Measurements from ENCODE around the gene TSKU.

Gene TSKU

GRCh38 chr11:76763573-76764346 is 19.4 kb upstream of the TSKU start:
- Histone ChIP-seq H3K27ac (ENCODE audit: low read depth, low read length) (peak overlapping the region; percentile 73), H2AFZ (ENCODE audit: low read length, unreplicated experiment) (peak overlapping the region; percentile 45), H3K4me1 (ENCODE audit: control insufficient read depth, insufficient read depth, low read length, unreplicated experiment) (peaks cover 21% of the 10 kb centered on the region), H3K79me2 (ENCODE audit: control insufficient read depth, insufficient read depth, low read length, unreplicated experiment) (no peaks in the 10 kb centered on the region), H3K4me3 (ENCODE audit: low read depth, low read length) (0 out of 2 replicates have a peak overlapping the region, but pooled peaks have one; percentile 28), H3K27me3 (ENCODE audit: insufficient read depth, low read length) (no peaks in the 10 kb centered on the region), H3K36me3 (ENCODE audit: insufficient read depth, low read length) (no peaks in the 10 kb centered on the region)

GRCh38 chr11:76764941-76765665 is 18.1 kb upstream of the TSKU start:
- H3K79me2 ChIP-seq (ENCODE audit: control insufficient read depth, insufficient read depth, low read length, unreplicated experiment), result no peaks in the 10 kb centered on the region
- H3K27ac ChIP-seq (ENCODE audit: low read depth, low read length), result no peak overlapping the region
- no peaks in the 10 kb centered on the region for H3K27me3 ChIP-seq (ENCODE audit: insufficient read depth, low read length)
- H2AFZ ChIP-seq (ENCODE audit: low read length, unreplicated experiment), result no peak overlapping the region
- H3K4me3 ChIP-seq (ENCODE audit: low read depth, low read length), result no peak overlapping the region
- H3K4me1 ChIP-seq (ENCODE audit: control insufficient read depth, insufficient read depth, low read length, unreplicated experiment), result peaks cover 34% of the 10 kb centered on the region
- H3K36me3 ChIP-seq (ENCODE audit: insufficient read depth, low read length), result no peaks in the 10 kb centered on the region

GRCh38 chr11:76765863-76766350 is 17.2 kb upstream of the TSKU start:
- Histone ChIP-seq H3K4me3 (ENCODE audit: low read depth, low read length) (no peak overlapping the region), H3K36me3 (ENCODE audit: insufficient read depth, low read length) (no peaks in the 10 kb centered on the region), H2AFZ (ENCODE audit: low read length, unreplicated experiment) (no peak overlapping the region), H3K79me2 (ENCODE audit: control insufficient read depth, insufficient read depth, low read length, unreplicated experiment) (no peaks in the 10 kb centered on the region), H3K4me1 (ENCODE audit: control insufficient read depth, insufficient read depth, low read length, unreplicated experiment) (peaks cover 42% of the 10 kb centered on the region), H3K27ac (ENCODE audit: low read depth, low read length) (no peak overlapping the region), H3K27me3 (ENCODE audit: insufficient read depth, low read length) (no peaks in the 10 kb centered on the region)

GRCh38 chr11:76766521-76766920 is 16.6 kb upstream of the TSKU start:
- Histone ChIP-seq H3K36me3 (ENCODE audit: insufficient read depth, low read length) (no peaks in the 10 kb centered on the region), H3K27ac (ENCODE audit: low read depth, low read length) (no peak overlapping the region), H3K4me3 (ENCODE audit: low read depth, low read length) (no peak overlapping the region), H3K27me3 (ENCODE audit: insufficient read depth, low read length) (no peaks in the 10 kb centered on the region), H2AFZ (ENCODE audit: low read length, unreplicated experiment) (no peak overlapping the region), H3K79me2 (ENCODE audit: control insufficient read depth, insufficient read depth, low read length, unreplicated experiment) (no peaks in the 10 kb centered on the region), H3K4me1 (ENCODE audit: control insufficient read depth, insufficient read depth, low read length, unreplicated experiment) (peaks cover 48% of the 10 kb centered on the region)

- no peaks in the 10 kb centered on the region for H3K36me3 ChIP-seq (ENCODE audit: insufficient read depth, low read length)
- H2AFZ ChIP-seq (ENCODE audit: low read length, unreplicated experiment), result no peak overlapping the region
- H3K4me1 ChIP-seq (ENCODE audit: control insufficient read depth, insufficient read depth, low read length, unreplicated experiment), result peaks cover 58% of the 10 kb centered on the region
- no peak overlapping the region for H3K27ac ChIP-seq (ENCODE audit: low read depth, low read length)
- no peaks in the 10 kb centered on the region for H3K27me3 ChIP-seq (ENCODE audit: insufficient read depth, low read length)
- H3K4me3 ChIP-seq (ENCODE audit: low read depth, low read length), result no peak overlapping the region
- H3K79me2 ChIP-seq (ENCODE audit: control insufficient read depth, insufficient read depth, low read length, unreplicated experiment), result no peaks in the 10 kb centered on the region
Observed at GRCh38 chr11:76767659-76768058, 15.5 kb upstream of the TSKU start.

GRCh38 chr11:76768088-76768908 is 14.9 kb upstream of the TSKU start:
- H3K4me1 ChIP-seq (ENCODE audit: control insufficient read depth, insufficient read depth, low read length, unreplicated experiment), result peaks cover 55% of the 10 kb centered on the region
- H2AFZ ChIP-seq (ENCODE audit: low read length, unreplicated experiment), result no peak overlapping the region
- H3K36me3 ChIP-seq (ENCODE audit: insufficient read depth, low read length), result no peaks in the 10 kb centered on the region
- H3K27me3 ChIP-seq (ENCODE audit: insufficient read depth, low read length), result no peaks in the 10 kb centered on the region
- H3K27ac ChIP-seq (ENCODE audit: low read depth, low read length), result peak overlapping the region; percentile 94; the same call in 1 of the 2 replicates
- H3K4me3 ChIP-seq (ENCODE audit: low read depth, low read length), result no peak overlapping the region
- no peaks in the 10 kb centered on the region for H3K79me2 ChIP-seq (ENCODE audit: control insufficient read depth, insufficient read depth, low read length, unreplicated experiment)

- no peak overlapping the region for H3K4me3 ChIP-seq (ENCODE audit: low read depth, low read length)
- no peak overlapping the region for H2AFZ ChIP-seq (ENCODE audit: low read length, unreplicated experiment)
- H3K27ac ChIP-seq (ENCODE audit: low read depth, low read length), result peak overlapping the region; percentile 94; the same call in 1 of the 2 replicates
- peaks cover 47% of the 10 kb centered on the region for H3K4me1 ChIP-seq (ENCODE audit: control insufficient read depth, insufficient read depth, low read length, unreplicated experiment)
- no peaks in the 10 kb centered on the region for H3K79me2 ChIP-seq (ENCODE audit: control insufficient read depth, insufficient read depth, low read length, unreplicated experiment)
- H3K36me3 ChIP-seq (ENCODE audit: insufficient read depth, low read length), result no peaks in the 10 kb centered on the region
- no peaks in the 10 kb centered on the region for H3K27me3 ChIP-seq (ENCODE audit: insufficient read depth, low read length)
Observed at GRCh38 chr11:76768909-76769560, 14.1 kb upstream of the TSKU start.

GRCh38 chr11:76769645-76770586 is 13.2 kb upstream of the TSKU start:
- Histone ChIP-seq H3K27me3 (ENCODE audit: insufficient read depth, low read length) (no peaks in the 10 kb centered on the region), H3K4me1 (ENCODE audit: control insufficient read depth, insufficient read depth, low read length, unreplicated experiment) (peaks cover 41% of the 10 kb centered on the region), H3K4me3 (ENCODE audit: low read depth, low read length) (0 out of 2 replicates have a peak overlapping the region, but pooled peaks have one; percentile 17), H2AFZ (ENCODE audit: low read length, unreplicated experiment) (no peak overlapping the region), H3K27ac (ENCODE audit: low read depth, low read length) (peak overlapping the region; percentile 94), H3K79me2 (ENCODE audit: control insufficient read depth, insufficient read depth, low read length, unreplicated experiment) (no peaks in the 10 kb centered on the region), H3K36me3 (ENCODE audit: insufficient read depth, low read length) (no peaks in the 10 kb centered on the region)

- H3K27me3 ChIP-seq (ENCODE audit: insufficient read depth, low read length), result no peaks in the 10 kb centered on the region
- H3K79me2 ChIP-seq (ENCODE audit: control insufficient read depth, insufficient read depth, low read length, unreplicated experiment), result no peaks in the 10 kb centered on the region
- no peaks in the 10 kb centered on the region for H3K36me3 ChIP-seq (ENCODE audit: insufficient read depth, low read length)
- H3K4me1 ChIP-seq (ENCODE audit: control insufficient read depth, insufficient read depth, low read length, unreplicated experiment), result peaks cover 41% of the 10 kb centered on the region
- H2AFZ ChIP-seq (ENCODE audit: low read length, unreplicated experiment), result peak overlapping the region; percentile 24
- peak overlapping the region; percentile 17; the same call in 1 of the 2 replicates for H3K4me3 ChIP-seq (ENCODE audit: low read depth, low read length)
- peak overlapping the region; percentile 94 for H3K27ac ChIP-seq (ENCODE audit: low read depth, low read length)
Observed at GRCh38 chr11:76770642-76771445, 12.3 kb upstream of the TSKU start.
